Osteoblast (primary cell): ENCODE results near the gene LRP1B. TPM values are rescaled to one million over a fixed set of nuclear protein-coding genes. Genes with fewer than 3 reads are reported as not detected.

Source experiments
- DNase-seq: peaks from one replicate; pipeline ENCODE4 v3.0.0; 2011; ENCODE audit warnings: low spot score, mixed read lengths; ENCODE audit not compliant: insufficient read length; ENCODE audit errors: missing footprints
- H2AFZ ChIP-seq: 2 replicates; pipeline ENCODE4 v1.6.0; 2011; ENCODE audit warnings: mild to moderate bottlenecking, low read length
- H3K27ac ChIP-seq: 2 replicates; pipeline ENCODE4 v1.5.1; 2011; ENCODE audit warnings: mild to moderate bottlenecking, low read depth, low read length, moderate library complexity
- H3K27me3 ChIP-seq: 2 replicates; pipeline ENCODE4 v1.6.0; 2012; ENCODE audit warnings: mild to moderate bottlenecking, control low read depth, inconsistent platforms, low read length, moderate library complexity; ENCODE audit not compliant: insufficient read depth
- H3K36me3 ChIP-seq: 2 replicates; pipeline ENCODE4 v1.5.1; 2011; ENCODE audit warnings: mild to moderate bottlenecking, low read length, control low read depth, moderate library complexity; ENCODE audit not compliant: insufficient read depth
- H3K4me1 ChIP-seq: 2 replicates; pipeline ENCODE4 v1.5.1; 2011; ENCODE audit warnings: mild to moderate bottlenecking, low read length, control low read depth, moderate library complexity; ENCODE audit not compliant: insufficient read depth
- H3K4me2 ChIP-seq: 2 replicates; pipeline ENCODE4 v1.6.0; 2011; ENCODE audit warnings: mild to moderate bottlenecking, low read length; ENCODE audit not compliant: insufficient read depth
- H3K4me3 ChIP-seq: fragments of 200-600 bp; sonication (generic); 3 replicates; pipeline ENCODE4 v1.5.1; 2012; ENCODE audit warnings: mild to moderate bottlenecking, low read length, inconsistent platforms; ENCODE audit not compliant: insufficient read depth
- H3K79me2 ChIP-seq: 2 replicates; pipeline ENCODE4 v1.6.0; 2012; ENCODE audit warnings: mild to moderate bottlenecking, low read length, control low read depth, inconsistent platforms; ENCODE audit not compliant: insufficient read depth
- H3K9me3 ChIP-seq: 2 replicates; pipeline ENCODE4 v1.5.1; 2011; ENCODE audit warnings: low read depth, low read length, control low read depth
- H4K20me1 ChIP-seq: 2 replicates; pipeline ENCODE4 v1.6.0; 2012; ENCODE audit warnings: mild to moderate bottlenecking, low read length, control low read depth; ENCODE audit not compliant: insufficient read depth
- total RNA-seq: library from RNA; depleted of rRNA; stranded (reverse); fragments of >200 nt; gene quantifications from 2 replicates; pipeline ENCODE4 v1.2.3, GENCODE V29; 2012
- TF ChIP-seq, protein P1 (sequence below): IDR thresholded peaks from 2 replicates; pipeline ENCODE4 v1.5.1; 2011; ENCODE audit warnings: mild to moderate bottlenecking, low read depth, low read length, moderate library complexity; ENCODE audit errors: extremely low read depth

The LRP1B gene
- total RNA-seq, 1 donor, result not detected

DNA sequence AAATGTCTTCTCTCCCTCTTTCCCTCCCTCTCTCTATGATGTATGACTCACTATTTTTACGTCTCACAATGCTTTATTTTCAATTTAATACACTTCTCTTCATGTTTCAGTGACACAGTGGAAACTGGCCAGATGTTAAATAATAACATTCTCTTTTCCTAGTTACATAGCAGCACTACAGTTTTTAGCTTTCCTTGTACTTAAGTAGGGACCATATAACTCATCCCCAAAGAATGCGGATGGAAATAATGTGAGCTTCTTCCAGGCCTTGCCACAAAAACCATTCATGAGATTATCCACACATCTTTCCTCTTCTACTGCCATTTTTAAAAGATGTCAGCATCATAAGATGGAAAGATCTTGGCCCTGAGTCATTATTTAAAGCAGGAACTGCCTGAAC, 789.4 kb downstream of the LRP1B start:
- no peaks in the 10 kb centered on the region for H3K9me3 ChIP-seq
- H3K79me2 ChIP-seq, result no peaks in the 10 kb centered on the region
- no peak overlapping the region for H3K27ac ChIP-seq
- TF ChIP-seq, protein P1, sequence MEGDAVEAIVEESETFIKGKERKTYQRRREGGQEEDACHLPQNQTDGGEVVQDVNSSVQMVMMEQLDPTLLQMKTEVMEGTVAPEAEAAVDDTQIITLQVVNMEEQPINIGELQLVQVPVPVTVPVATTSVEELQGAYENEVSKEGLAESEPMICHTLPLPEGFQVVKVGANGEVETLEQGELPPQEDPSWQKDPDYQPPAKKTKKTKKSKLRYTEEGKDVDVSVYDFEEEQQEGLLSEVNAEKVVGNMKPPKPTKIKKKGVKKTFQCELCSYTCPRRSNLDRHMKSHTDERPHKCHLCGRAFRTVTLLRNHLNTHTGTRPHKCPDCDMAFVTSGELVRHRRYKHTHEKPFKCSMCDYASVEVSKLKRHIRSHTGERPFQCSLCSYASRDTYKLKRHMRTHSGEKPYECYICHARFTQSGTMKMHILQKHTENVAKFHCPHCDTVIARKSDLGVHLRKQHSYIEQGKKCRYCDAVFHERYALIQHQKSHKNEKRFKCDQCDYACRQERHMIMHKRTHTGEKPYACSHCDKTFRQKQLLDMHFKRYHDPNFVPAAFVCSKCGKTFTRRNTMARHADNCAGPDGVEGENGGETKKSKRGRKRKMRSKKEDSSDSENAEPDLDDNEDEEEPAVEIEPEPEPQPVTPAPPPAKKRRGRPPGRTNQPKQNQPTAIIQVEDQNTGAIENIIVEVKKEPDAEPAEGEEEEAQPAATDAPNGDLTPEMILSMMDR, result no peak
- H3K4me2 ChIP-seq, result no peak overlapping the region
- H3K4me3 ChIP-seq, result no peak overlapping the region
- H3K36me3 ChIP-seq, result no peaks in the 10 kb centered on the region
- H3K4me1 ChIP-seq, result no peaks in the 10 kb centered on the region
- H2AFZ ChIP-seq, result no peak overlapping the region
- H3K27me3 ChIP-seq, result no peaks in the 10 kb centered on the region
- H4K20me1 ChIP-seq, result no peaks in the 10 kb centered on the region
- DNase-seq, result no peak

- H3K4me3 ChIP-seq, result no peak overlapping the region
- no peaks in the 10 kb centered on the region for H4K20me1 ChIP-seq
- DNase-seq, result peak; percentile 10
- no peaks in the 10 kb centered on the region for H3K27me3 ChIP-seq
- H3K36me3 ChIP-seq, result no peaks in the 10 kb centered on the region
- no peak overlapping the region for H3K27ac ChIP-seq
- no peak overlapping the region for H2AFZ ChIP-seq
- no peaks in the 10 kb centered on the region for H3K79me2 ChIP-seq
- H3K9me3 ChIP-seq, result no peaks in the 10 kb centered on the region
- TF ChIP-seq, protein P1, result no peak
- H3K4me1 ChIP-seq, result no peaks in the 10 kb centered on the region
- H3K4me2 ChIP-seq, result no peak overlapping the region
Measured at GRCh38 chr2:141331127-141331526, 799.7 kb downstream of the LRP1B start.

DNA sequence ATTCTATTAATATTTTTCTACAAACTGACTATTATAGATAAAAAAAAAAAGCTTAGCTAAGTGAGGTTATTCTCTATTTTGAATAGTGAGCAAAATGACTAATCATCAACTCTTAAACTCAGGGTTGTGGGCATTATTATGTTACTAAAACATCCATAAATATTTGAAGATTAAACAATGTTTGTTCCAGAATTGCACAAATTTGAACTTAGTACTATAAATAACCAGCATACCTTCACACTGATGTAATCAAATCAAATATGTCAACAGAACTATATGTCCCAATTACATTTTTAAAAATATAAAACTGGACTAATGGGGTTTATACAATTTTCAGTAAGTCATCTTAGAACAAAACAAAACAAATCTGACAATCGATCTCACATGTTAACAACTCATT, 800.9 kb downstream of the LRP1B start:
- Histone ChIP-seq H2AFZ (no peak overlapping the region), H3K9me3 (no peaks in the 10 kb centered on the region), H3K4me2 (no peak overlapping the region), H4K20me1 (no peaks in the 10 kb centered on the region), H3K27me3 (no peaks in the 10 kb centered on the region), H3K4me3 (no peak overlapping the region), H3K27ac (no peak overlapping the region), H3K4me1 (no peaks in the 10 kb centered on the region), H3K36me3 (no peaks in the 10 kb centered on the region), H3K79me2 (no peaks in the 10 kb centered on the region)
- no peak for DNase-seq
- TF ChIP-seq, protein P1, result no peak

DNA sequence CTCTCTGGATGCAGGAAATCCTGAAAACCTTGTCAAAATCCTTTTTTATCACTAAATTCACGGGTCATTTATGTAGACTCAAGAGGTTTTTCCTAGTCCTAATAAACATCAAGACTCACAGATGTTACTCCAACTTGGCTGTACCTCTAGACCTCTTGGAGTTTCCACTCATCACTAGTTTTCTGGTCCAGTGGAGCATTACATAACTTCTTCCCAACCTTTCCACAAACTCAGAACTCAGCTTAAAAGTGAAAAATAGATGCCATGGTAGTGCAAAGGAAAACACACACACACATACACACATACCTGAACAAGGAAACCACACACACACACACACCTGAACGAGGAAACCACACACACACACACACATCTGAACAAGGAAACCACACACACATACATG, 807.2 kb downstream of the LRP1B start:
- Histone ChIP-seq H3K27me3 (no peaks in the 10 kb centered on the region), H3K4me1 (no peaks in the 10 kb centered on the region), H3K36me3 (no peaks in the 10 kb centered on the region), H4K20me1 (no peaks in the 10 kb centered on the region), H3K79me2 (no peaks in the 10 kb centered on the region), H3K4me3 (no peak overlapping the region), H2AFZ (no peak overlapping the region), H3K27ac (no peak overlapping the region), H3K4me2 (no peak overlapping the region), H3K9me3 (no peaks in the 10 kb centered on the region)
- DNase-seq, result no peak
- TF ChIP-seq, protein P1, result no peak
